ENCODE data around the gene ALPG. TPM values are rescaled to one million over a fixed set of nuclear protein-coding genes. Genes with fewer than 3 reads are reported as not detected.

ALPG gene
- total and polyA plus RNA-seq, 9 of the 15 experiments (the other 6 are each of a cell fraction or from before 2014, with no cell fraction given), result not detected

DNA sequence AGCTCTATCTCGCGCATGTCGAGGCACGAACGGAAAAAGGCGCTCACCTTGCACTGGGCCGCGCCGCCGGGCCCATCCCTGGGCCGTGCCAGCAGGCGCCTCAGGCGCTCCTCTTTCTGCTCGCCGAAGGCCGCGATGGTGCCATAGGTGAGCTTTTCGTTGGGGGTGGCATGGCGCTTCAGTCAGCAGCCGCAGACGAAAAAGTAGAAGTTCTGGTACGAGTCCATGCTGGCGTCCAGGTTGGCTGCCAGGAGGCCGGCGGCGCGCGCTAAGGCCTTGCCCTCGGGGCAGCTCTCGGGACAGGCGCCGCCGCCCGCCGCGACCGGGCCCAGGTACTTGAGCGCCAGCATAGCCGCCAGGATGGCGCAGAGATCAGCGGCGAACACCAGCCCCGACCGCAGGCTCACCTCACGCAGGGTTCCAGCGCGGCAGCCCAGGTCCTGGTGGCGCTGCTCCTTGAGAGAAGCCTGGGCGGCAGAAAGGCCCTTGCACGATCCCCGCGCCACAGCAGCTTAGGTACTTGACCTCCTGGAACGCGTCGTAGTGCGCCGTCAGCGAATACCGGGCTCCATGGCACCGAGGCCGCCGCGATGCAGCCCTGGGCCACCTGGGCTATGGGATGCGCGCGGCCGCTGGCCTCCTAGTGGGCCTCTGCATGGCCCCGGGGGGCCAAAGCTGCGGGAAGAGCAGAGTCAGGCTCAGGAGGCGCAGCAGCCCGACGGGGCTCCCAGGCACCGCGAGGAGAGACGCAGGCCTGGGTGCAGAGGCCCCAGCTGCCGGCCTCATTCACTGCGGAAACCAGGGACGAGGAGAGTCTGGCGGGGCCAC, 12.8 kb downstream of the ALPG start:
- FAIRE-seq, result no peak
- Histone ChIP-seq H3K79me2 (ENCODE audit: control insufficient read depth, insufficient read depth, low read length) (no peaks in the 10 kb centered on the region), H3K9me3 (replicated peaks; ENCODE audit: control insufficient read depth, insufficient read depth, low read depth, low read length) (no peaks in the 10 kb centered on the region), H3K27me3 (ENCODE audit: control insufficient read depth in 2 of 2, insufficient read depth in 2 of 2, low read length in 2 of 2) (peaks cover 0 to 32% of the 10 kb centered on the region in 2 experiments; a peak in 3 of 5 replicates), H3K4me3 (no peak overlapping the region), H3K9ac (ENCODE audit: insufficient read depth in 1 of 2, low read depth in 2 of 2, low read length in 2 of 2) (no peak overlapping the region), H2AFZ (ENCODE audit: low read depth, low read length) (no peak overlapping the region), H3K9me1 (ENCODE audit: control insufficient read depth, insufficient read depth, low read length) (no peaks in the 10 kb centered on the region), H3K36me3 (ENCODE audit: control insufficient read depth, insufficient read depth, low read length) (no peaks in the 10 kb centered on the region), H3K4me2 (ENCODE audit: insufficient read depth, low read length) (no peak overlapping the region), H3K27ac (ENCODE audit: extremely low read depth, low read depth, low read length) (no peak overlapping the region), H3K4me1 (replicated peaks in 1 of 2; ENCODE audit: control insufficient read depth in 2 of 2, insufficient read depth in 2 of 2, low read length in 2 of 2) (peaks cover 0 to 9% of the 10 kb centered on the region in 2 experiments; a peak in 2 of 5 replicates), H4K20me1 (replicated peaks; ENCODE audit: control insufficient read depth, insufficient read depth, low read length) (no peaks in the 10 kb centered on the region)
- TF ChIP-seq, protein P1, sequence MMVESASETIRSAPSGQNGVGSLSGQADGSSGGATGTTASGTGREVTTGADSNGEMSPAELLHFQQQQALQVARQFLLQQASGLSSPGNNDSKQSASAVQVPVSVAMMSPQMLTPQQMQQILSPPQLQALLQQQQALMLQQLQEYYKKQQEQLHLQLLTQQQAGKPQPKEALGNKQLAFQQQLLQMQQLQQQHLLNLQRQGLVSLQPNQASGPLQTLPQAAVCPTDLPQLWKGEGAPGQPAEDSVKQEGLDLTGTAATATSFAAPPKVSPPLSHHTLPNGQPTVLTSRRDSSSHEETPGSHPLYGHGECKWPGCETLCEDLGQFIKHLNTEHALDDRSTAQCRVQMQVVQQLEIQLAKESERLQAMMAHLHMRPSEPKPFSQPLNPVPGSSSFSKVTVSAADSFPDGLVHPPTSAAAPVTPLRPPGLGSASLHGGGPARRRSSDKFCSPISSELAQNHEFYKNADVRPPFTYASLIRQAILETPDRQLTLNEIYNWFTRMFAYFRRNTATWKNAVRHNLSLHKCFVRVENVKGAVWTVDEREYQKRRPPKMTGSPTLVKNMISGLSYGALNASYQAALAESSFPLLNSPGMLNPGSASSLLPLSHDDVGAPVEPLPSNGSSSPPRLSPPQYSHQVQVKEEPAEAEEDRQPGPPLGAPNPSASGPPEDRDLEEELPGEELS (CRISPR knock-in tag; IDR thresholded peaks at IDR 0.05; ENCODE audit: borderline replicate concordance), result no peak
- TF ChIP-seq ZNF239 (CRISPR knock-in tag; IDR thresholded peaks at IDR 0.05) (no peak), KAT2B (IDR thresholded peaks at IDR 0.05; ENCODE audit: low read depth, low read length) (no peak), MAFK (IDR thresholded peaks at IDR 0.05; ENCODE audit: low read length) (no peak), CBFA2T2 (conservative IDR thresholded peaks at IDR 0.05) (no peak), MCM7 (IDR thresholded peaks at IDR 0.05) (no peak), LEF1 (IDR thresholded peaks at IDR 0.05) (no peak), TEAD1 (CRISPR knock-in tag; IDR thresholded peaks at IDR 0.05) (no peak), MAZ (CRISPR knock-in tag; conservative IDR thresholded peaks at IDR 0.05 in 1 of 2, IDR thresholded peaks at IDR 0.05 in 1 of 2) (no peak)
- TF ChIP-seq, protein P2, sequence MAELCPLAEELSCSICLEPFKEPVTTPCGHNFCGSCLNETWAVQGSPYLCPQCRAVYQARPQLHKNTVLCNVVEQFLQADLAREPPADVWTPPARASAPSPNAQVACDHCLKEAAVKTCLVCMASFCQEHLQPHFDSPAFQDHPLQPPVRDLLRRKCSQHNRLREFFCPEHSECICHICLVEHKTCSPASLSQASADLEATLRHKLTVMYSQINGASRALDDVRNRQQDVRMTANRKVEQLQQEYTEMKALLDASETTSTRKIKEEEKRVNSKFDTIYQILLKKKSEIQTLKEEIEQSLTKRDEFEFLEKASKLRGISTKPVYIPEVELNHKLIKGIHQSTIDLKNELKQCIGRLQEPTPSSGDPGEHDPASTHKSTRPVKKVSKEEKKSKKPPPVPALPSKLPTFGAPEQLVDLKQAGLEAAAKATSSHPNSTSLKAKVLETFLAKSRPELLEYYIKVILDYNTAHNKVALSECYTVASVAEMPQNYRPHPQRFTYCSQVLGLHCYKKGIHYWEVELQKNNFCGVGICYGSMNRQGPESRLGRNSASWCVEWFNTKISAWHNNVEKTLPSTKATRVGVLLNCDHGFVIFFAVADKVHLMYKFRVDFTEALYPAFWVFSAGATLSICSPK (IDR thresholded peaks at IDR 0.05; ENCODE audit: borderline replicate concordance), result no peak
- TF ChIP-seq, protein P3, sequence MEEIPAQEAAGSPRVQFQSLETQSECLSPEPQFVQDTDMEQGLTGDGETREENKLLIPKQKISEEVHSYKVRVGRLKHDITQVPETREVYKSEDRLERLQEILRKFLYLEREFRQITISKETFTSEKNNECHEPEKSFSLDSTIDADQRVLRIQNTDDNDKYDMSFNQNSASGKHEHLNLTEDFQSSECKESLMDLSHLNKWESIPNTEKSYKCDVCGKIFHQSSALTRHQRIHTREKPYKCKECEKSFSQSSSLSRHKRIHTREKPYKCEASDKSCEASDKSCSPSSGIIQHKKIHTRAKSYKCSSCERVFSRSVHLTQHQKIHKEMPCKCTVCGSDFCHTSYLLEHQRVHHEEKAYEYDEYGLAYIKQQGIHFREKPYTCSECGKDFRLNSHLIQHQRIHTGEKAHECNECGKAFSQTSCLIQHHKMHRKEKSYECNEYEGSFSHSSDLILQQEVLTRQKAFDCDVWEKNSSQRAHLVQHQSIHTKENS (CRISPR knock-in tag; IDR thresholded peaks at IDR 0.05), result no peak
- intact Hi-C loops (cut with micrococcal nuclease), result no loop called here
- in situ Hi-C loops (cut with MboI), result no loop called here
- whole genome bisulfite sequencing (ENCODE audit: insufficient coverage, low coverage, missing lambda C conversion rate), result 36% methylated on average over 14 of the region's 79 CpGs
- CTCF ChIA-PET (ENCODE audit: low intra/inter-chr PET ratio), result no interaction called here
- no peak for ATAC-seq
- POLR2A ChIA-PET, result interaction anchor here (0.6 to 1.0 kb wide), 2 partner anchors 15 to 45 kb away, joined by 3 to 4 read pairs; no protein-coding TSS in a partner anchor
- no TSS peak for BruUV-seq (replicated peaks)
- DNase-seq (ENCODE audit: extremely low read depth in 1 of 4, low spot score in 3 of 4), result no peak
